ENCODE measurements around the gene TCF4.

DNA sequence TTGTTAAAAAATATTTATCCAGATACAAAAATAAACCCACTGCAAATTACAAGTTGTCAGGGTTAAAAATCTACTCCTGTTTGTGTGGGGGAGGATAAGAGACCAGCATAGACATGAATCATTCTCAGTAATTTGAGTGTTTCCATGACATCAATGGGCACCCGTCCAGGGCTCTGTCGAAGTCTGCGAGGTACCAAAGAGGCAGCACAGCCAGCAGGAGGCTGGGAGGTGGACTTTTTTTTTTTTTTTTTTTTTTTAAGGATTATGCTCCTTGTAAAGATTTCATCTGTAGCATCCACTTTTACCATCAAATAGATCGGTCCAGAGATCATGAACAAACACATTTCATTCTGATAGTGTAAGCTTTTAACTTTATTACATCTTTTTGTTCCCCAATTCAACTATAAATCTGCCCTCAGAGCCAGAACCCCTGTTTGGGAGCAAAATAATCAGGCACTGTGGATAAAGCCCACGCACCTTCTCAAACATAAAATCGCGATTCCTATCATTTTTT, 182.0 kb downstream of the TCF4 start:
- TF ChIP-seq CTCF (optimal IDR thresholded peaks at IDR 0.05 in 1 of 3, IDR thresholded peaks at IDR 0.05 in 1 of 3, conservative IDR thresholded peaks at IDR 0.05 in 1 of 3; ENCODE audit: extremely low read depth in 1 of 3, insufficient read depth in 2 of 3, low read length in 3 of 3) (no peak), EZH2 (IDR thresholded peaks at IDR 0.05; ENCODE audit: low read length) (no peak)

All from keratinocyte (primary cell).